Measurements from ENCODE around the gene SEMA3B.

DNA sequence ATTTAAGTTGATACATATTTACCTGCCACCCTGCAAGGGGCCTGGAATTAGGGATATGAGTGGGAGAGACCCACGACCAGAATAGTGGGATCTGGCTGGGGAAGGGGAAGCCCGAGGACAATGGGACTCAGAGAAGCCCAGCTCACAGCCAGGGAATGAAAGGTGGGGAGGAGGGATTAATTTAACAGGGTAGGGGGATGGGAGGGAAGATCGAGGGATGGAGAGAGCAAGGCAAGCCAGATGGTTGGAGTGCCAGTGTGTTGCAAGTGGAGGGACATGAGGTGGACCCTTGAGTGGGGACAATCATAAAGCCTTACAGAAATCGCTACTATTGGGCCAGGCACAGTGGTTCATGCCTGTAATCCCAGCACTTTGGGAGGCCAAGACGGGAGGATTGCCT is 37.4 kb upstream of the SEMA3B start:
- TF ChIP-seq, protein P1, sequence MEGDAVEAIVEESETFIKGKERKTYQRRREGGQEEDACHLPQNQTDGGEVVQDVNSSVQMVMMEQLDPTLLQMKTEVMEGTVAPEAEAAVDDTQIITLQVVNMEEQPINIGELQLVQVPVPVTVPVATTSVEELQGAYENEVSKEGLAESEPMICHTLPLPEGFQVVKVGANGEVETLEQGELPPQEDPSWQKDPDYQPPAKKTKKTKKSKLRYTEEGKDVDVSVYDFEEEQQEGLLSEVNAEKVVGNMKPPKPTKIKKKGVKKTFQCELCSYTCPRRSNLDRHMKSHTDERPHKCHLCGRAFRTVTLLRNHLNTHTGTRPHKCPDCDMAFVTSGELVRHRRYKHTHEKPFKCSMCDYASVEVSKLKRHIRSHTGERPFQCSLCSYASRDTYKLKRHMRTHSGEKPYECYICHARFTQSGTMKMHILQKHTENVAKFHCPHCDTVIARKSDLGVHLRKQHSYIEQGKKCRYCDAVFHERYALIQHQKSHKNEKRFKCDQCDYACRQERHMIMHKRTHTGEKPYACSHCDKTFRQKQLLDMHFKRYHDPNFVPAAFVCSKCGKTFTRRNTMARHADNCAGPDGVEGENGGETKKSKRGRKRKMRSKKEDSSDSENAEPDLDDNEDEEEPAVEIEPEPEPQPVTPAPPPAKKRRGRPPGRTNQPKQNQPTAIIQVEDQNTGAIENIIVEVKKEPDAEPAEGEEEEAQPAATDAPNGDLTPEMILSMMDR (IDR thresholded peaks at IDR 0.05), result no peak
- TF ChIP-seq EP300 (IDR thresholded peaks at IDR 0.05) (no peak), POLR2A (IDR thresholded peaks at IDR 0.05) (no peak)
